ENCODE results near the gene LAP3. TPM values are rescaled to one million over a fixed set of nuclear protein-coding genes. Genes with fewer than 3 reads are reported as not detected.
A peak's percentile ranks its signal among the peaks of the same experiment; 100 is the strongest.

LAP3 gene
- polyA plus RNA-seq, 3 donors, result 98.3 to 127 (median 108) TPM

DNA sequence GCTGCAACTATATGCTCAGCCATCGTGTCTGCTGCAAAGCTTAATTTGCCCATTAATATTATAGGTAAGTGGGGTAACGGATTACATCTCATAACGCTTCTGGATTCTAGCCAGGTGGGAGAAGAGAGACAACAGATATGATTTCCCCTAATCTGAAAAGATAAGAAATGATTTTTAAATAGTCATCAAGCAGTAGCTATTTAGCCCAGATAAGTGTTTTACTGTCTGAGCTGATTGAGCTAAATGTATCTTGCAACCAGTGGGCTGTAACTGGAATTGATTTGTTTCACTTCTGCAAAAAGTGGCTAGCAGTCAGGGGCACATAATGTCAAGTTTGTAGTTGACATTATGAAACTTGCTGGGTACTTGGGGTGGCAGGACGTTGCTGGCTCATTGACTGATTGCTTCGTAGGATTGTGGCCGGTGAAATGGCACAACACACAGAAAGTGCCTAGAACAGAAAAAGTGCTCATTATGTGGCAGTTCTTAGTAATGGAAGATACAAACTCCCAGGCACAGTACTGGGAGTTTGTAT is 18.5 kb downstream of the LAP3 start:
- Histone ChIP-seq H3K79me2 (ENCODE audit: insufficient read depth, low read length) (peaks cover 2% of the 10 kb centered on the region), H3K27ac (ENCODE audit: low read depth in 1 of 2, low read length in 2 of 2) (peak overlapping the region in 1 of 2 donors; percentile 69), H3K27me3 (ENCODE audit: control insufficient read depth in 2 of 2, insufficient read depth in 2 of 2, low read length in 2 of 2) (no peaks in the 10 kb centered on the region), H2AFZ (ENCODE audit: insufficient read depth, low read depth, low read length, poor library complexity, severe bottlenecking) (no peak overlapping the region), H3K9me3 (replicated peaks in 1 of 2; ENCODE audit: control insufficient read depth in 1 of 2, insufficient read depth in 1 of 2, low read length in 2 of 2) (no peaks in the 10 kb centered on the region), H3K36me3 (replicated peaks in 1 of 2; ENCODE audit: control insufficient read depth in 1 of 2, insufficient read depth in 2 of 2, low read length in 2 of 2) (peaks cover 77 to 96% of the 10 kb centered on the region in 2 donors), H3K4me2 (replicated peaks; ENCODE audit: extremely low read depth, low read length, poor library complexity, severe bottlenecking) (peak overlapping the region; percentile 7), H3K4me1 (ENCODE audit: control insufficient read depth in 1 of 2, insufficient read depth in 2 of 2, low read length in 2 of 2) (peaks cover 20 to 21% of the 10 kb centered on the region in 2 donors), H4K20me1 (ENCODE audit: insufficient read depth, low read length) (peaks cover 86% of the 10 kb centered on the region), H3K4me3 (replicated peaks in 1 of 3; ENCODE audit: low read depth in 2 of 3, low read length in 3 of 3) (no peak overlapping the region), H3K9ac (ENCODE audit: insufficient read depth, low read length, poor library complexity, severe bottlenecking) (no peak overlapping the region)
- Mint-ChIP-seq H3K4me3 (no peak overlapping the region), H3K27ac (peak overlapping the region; percentile 60 to 87 (median 80)), H3K27me3 (ENCODE audit: low read depth in 3 of 3) (no peaks in the 10 kb centered on the region), H3K4me1 (peaks cover 21% of the 10 kb centered on the region), H3K9me3 (no peaks in the 10 kb centered on the region), H3K36me3 (peaks cover 80 to 89% of the 10 kb centered on the region in 2 donors)
- TF ChIP-seq, protein P1, sequence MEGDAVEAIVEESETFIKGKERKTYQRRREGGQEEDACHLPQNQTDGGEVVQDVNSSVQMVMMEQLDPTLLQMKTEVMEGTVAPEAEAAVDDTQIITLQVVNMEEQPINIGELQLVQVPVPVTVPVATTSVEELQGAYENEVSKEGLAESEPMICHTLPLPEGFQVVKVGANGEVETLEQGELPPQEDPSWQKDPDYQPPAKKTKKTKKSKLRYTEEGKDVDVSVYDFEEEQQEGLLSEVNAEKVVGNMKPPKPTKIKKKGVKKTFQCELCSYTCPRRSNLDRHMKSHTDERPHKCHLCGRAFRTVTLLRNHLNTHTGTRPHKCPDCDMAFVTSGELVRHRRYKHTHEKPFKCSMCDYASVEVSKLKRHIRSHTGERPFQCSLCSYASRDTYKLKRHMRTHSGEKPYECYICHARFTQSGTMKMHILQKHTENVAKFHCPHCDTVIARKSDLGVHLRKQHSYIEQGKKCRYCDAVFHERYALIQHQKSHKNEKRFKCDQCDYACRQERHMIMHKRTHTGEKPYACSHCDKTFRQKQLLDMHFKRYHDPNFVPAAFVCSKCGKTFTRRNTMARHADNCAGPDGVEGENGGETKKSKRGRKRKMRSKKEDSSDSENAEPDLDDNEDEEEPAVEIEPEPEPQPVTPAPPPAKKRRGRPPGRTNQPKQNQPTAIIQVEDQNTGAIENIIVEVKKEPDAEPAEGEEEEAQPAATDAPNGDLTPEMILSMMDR (IDR thresholded peaks at IDR 0.05), result no peak
- intact Hi-C loops (cut with micrococcal nuclease), result no loop called here
- peak; percentile 62 to 68 (median 63) for DNase-seq
- 0% methylated on average over 2 of the region's 6 CpGs for WGBS (ENCODE audit: insufficient coverage)

DNA sequence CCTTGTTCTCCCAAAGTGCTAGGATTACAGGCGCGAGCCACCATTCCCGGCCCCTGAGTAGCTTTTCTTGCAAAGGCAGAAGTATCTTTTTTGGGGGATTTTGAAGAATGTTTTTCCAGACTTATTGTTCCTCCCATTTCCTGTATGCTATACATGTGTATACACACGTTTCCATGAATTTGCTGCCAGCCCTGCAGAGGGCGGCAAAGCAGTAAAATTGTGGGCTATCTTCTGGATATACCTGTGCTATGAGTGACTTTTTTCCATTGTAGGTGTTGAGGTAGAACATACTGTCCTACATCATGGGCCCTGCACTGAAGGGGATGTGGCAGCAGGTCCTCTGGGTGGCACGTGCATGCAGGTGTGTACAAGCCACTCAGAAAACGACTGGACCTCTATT is 20.5 kb downstream of the LAP3 start:
- Histone ChIP-seq H3K27me3 (ENCODE audit: control insufficient read depth in 2 of 2, insufficient read depth in 2 of 2, low read length in 2 of 2) (no peaks in the 10 kb centered on the region), H3K4me1 (ENCODE audit: control insufficient read depth in 1 of 2, insufficient read depth in 2 of 2, low read length in 2 of 2) (peaks cover 20 to 21% of the 10 kb centered on the region in 2 donors), H3K79me2 (ENCODE audit: insufficient read depth, low read length) (peaks cover 6% of the 10 kb centered on the region), H3K4me2 (replicated peaks; ENCODE audit: extremely low read depth, low read length, poor library complexity, severe bottlenecking) (no peak overlapping the region), H3K4me3 (replicated peaks in 1 of 3; ENCODE audit: low read depth in 2 of 3, low read length in 3 of 3) (no peak overlapping the region), H3K9ac (ENCODE audit: insufficient read depth, low read length, poor library complexity, severe bottlenecking) (no peak overlapping the region), H3K9me3 (replicated peaks in 1 of 2; ENCODE audit: control insufficient read depth in 1 of 2, insufficient read depth in 1 of 2, low read length in 2 of 2) (no peaks in the 10 kb centered on the region), H4K20me1 (ENCODE audit: insufficient read depth, low read length) (peaks cover 83% of the 10 kb centered on the region), H3K36me3 (replicated peaks in 1 of 2; ENCODE audit: control insufficient read depth in 1 of 2, insufficient read depth in 2 of 2, low read length in 2 of 2) (peaks cover 76 to 97% of the 10 kb centered on the region in 2 donors), H2AFZ (ENCODE audit: insufficient read depth, low read depth, low read length, poor library complexity, severe bottlenecking) (no peak overlapping the region), H3K27ac (ENCODE audit: low read depth in 1 of 2, low read length in 2 of 2) (peak overlapping the region in 1 of 2 donors; percentile 7)
- Mint-ChIP-seq H3K36me3 (peaks cover 82 to 84% of the 10 kb centered on the region in 2 donors), H3K9me3 (no peaks in the 10 kb centered on the region), H3K27ac (no peak overlapping the region), H3K27me3 (ENCODE audit: low read depth in 3 of 3) (no peaks in the 10 kb centered on the region), H3K4me3 (no peak overlapping the region), H3K4me1 (peaks cover 21% of the 10 kb centered on the region)
- intact Hi-C loops (cut with micrococcal nuclease), result no loop called here
- TF ChIP-seq, protein P1 (IDR thresholded peaks at IDR 0.05), result no peak
- no peak for DNase-seq
- no CpG with 5 or more reads among the region's 7 CpGs for WGBS (ENCODE audit: insufficient coverage)

All from CD14-positive monocyte (primary cell).